Prostate gland (tissue), 2 donors: ENCODE data around the gene SLC17A1. TPM values are rescaled to one million over a fixed set of nuclear protein-coding genes. Genes with fewer than 3 reads are reported as not detected.

Experiments
- DNase-seq: peaks from one replicate; pipeline ENCODE4 v3.0.0-alpha.2; 2019; ENCODE audit warnings: low spot score
- H3K27ac ChIP-seq, 2 donors: fragments of 200-600 bp; sonication (generic); 2 replicates each; pipeline ENCODE4 v1.5.1; 2017 to 2019
- H3K27me3 ChIP-seq: fragments of 200-600 bp; sonication (generic); replicated peaks from 2 replicates; pipeline ENCODE4 v1.5.1; 2019; ENCODE audit not compliant: insufficient read depth
- H3K36me3 ChIP-seq, 2 donors: fragments of 200-600 bp; sonication (generic); 1 replicate in 1 of 2; 2 replicates in 1 of 2; pipeline versions ENCODE4 v1.5.1 to v1.8.1; 2017 to 2019
- H3K4me1 ChIP-seq: fragments of 200-600 bp; sonication (generic); replicated peaks from 2 replicates; pipeline ENCODE4 v1.5.1; 2019
- H3K4me3 ChIP-seq, 2 donors: fragments of 200-600 bp; sonication (generic); 2 replicates each; pipeline ENCODE4 v1.5.1; 2017 to 2019
- H3K9me3 ChIP-seq: fragments of 200-600 bp; sonication (generic); 2 replicates; pipeline ENCODE4 v1.5.1; 2017
- POLR2A ChIP-seq: fragments of 450-650 bp; IDR thresholded peaks from one replicate; pipeline ENCODE4 v1.6.1; 2016; ENCODE audit warnings: antibody characterized with exemption, mild to moderate bottlenecking
- POLR2AphosphoS5 ChIP-seq: sonication (generic); formaldehyde crosslinking; IDR thresholded peaks from one replicate; pipeline ENCODE4 v1.6.1; 2017; ENCODE audit warnings: antibody characterized with exemption
- WGBS: methylation state at CpG from one replicate; pipeline ENCODE4 v1.1.5; 2018; 5-methylcytosine and 5-hydroxymethylcytosine counted together
- intact Hi-C: fragments of 100-400 bp; cut with DNase I; formaldehyde crosslinking; loops from one replicate; pipeline ENCODE4 v1.14.2; 2022
- total RNA-seq, 2 donors: library from RNA; depleted of rRNA; stranded (reverse); fragments of >200 nt; gene quantifications; one replicate each; pipeline ENCODE4 v1.1.0, GENCODE V29; 2016
- TF ChIP-seq, protein P1 (sequence below), 4 experiments: fragments of 200-600 bp in 2 of 4; fragments of 450-650 bp in 2 of 4; sonication (generic) in 2 of 4; IDR thresholded peaks; 1 replicate in 3 of 4; 2 replicates in 1 of 4; pipeline ENCODE4 v1.5.1; 2016 to 2019; ENCODE audit warnings: antibody characterized with exemption in 4 of 4, mild to moderate bottlenecking in 2 of 4, moderate library complexity in 2 of 4

Gene SLC17A1
- total RNA-seq, 2 donors from 2014 or later: 0.51 TPM; not detected in 1

DNA sequence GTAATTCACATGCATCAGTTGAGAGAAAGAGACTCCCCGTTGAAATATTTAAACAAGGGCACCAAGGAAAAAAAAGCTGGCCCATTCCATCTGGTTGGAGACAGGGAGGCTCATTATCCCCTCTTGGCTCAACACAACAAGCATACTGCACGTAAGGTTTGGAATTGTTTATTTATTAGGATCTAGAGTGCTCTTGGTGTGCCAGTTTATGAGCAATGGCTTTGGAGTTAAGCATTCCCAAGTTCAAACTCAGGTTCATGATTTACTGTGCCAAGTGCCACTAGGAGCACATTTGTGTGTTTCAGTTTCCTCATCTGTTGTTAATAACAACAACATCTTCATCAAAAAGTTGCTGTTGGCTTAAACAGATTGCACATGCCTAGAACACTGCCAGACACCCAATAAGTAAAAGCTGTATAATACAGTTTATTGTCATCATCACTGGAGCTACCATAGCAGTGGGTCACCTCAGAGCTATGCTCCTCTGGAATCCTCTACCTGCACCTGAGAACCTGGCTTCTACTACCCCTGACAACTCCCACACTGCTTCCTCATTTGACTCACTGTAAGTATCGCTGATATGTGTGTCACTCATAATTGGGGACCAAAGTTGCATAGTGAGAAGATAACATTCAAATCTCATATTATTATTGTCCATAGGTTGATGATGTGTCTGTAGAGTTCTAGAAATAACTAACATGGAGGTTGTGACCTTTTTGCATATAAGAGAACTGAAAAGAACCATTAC is 36.8 kb upstream of the SLC17A1 start:
- 68% methylated on average over 3 of the region's 3 CpGs for WGBS
- TF ChIP-seq, protein P1, sequence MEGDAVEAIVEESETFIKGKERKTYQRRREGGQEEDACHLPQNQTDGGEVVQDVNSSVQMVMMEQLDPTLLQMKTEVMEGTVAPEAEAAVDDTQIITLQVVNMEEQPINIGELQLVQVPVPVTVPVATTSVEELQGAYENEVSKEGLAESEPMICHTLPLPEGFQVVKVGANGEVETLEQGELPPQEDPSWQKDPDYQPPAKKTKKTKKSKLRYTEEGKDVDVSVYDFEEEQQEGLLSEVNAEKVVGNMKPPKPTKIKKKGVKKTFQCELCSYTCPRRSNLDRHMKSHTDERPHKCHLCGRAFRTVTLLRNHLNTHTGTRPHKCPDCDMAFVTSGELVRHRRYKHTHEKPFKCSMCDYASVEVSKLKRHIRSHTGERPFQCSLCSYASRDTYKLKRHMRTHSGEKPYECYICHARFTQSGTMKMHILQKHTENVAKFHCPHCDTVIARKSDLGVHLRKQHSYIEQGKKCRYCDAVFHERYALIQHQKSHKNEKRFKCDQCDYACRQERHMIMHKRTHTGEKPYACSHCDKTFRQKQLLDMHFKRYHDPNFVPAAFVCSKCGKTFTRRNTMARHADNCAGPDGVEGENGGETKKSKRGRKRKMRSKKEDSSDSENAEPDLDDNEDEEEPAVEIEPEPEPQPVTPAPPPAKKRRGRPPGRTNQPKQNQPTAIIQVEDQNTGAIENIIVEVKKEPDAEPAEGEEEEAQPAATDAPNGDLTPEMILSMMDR (IDR thresholded peaks at IDR 0.05): no peak
- TF ChIP-seq POLR2A (no peak), POLR2AphosphoS5 (no peak)

DNA sequence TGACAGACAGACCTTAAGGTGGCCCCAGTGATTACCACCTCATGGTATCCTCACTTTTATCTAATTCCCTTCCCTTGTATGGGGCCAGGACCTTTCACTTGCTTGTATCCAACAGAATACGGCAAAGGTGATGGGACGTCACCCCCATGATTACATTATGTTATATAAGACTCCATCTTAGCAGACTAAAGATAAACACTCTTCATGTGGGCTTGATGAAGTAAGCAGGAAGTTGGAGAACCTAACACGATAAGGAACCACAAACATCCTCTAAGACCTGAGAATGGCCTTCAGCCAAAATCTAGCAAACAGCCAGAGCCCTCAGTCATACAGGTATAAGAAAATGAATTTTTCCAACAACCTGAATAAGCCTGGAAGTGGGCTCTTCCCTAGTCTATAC is 34.2 kb upstream of the SLC17A1 start:
- no peak overlapping the region for H3K27ac ChIP-seq
- H3K4me1 ChIP-seq: no peaks in the 10 kb centered on the region
- no peak for DNase-seq
- no peaks in the 10 kb centered on the region for H3K36me3 ChIP-seq
- H3K27me3 ChIP-seq: no peaks in the 10 kb centered on the region
- 88% methylated on average over 3 of the region's 3 CpGs for WGBS
- intact Hi-C loops: no loop called here
- H3K4me3 ChIP-seq: no peak overlapping the region
- TF ChIP-seq, protein P1 (IDR thresholded peaks at IDR 0.05): no peak
- TF ChIP-seq POLR2AphosphoS5 (no peak), POLR2A (no peak)
- no peaks in the 10 kb centered on the region for H3K9me3 ChIP-seq

More for the DNA sequence above, 36.8 kb upstream of the SLC17A1 start:
- no peaks in the 10 kb centered on the region for H3K9me3 ChIP-seq
- no peaks in the 10 kb centered on the region for H3K27me3 ChIP-seq
- no peak for DNase-seq
- H3K4me1 ChIP-seq: no peaks in the 10 kb centered on the region
- H3K4me3 ChIP-seq: no peak overlapping the region
- H3K36me3 ChIP-seq: no peaks in the 10 kb centered on the region
- intact Hi-C loops: no loop called here
- H3K27ac ChIP-seq: no peak overlapping the region

DNA sequence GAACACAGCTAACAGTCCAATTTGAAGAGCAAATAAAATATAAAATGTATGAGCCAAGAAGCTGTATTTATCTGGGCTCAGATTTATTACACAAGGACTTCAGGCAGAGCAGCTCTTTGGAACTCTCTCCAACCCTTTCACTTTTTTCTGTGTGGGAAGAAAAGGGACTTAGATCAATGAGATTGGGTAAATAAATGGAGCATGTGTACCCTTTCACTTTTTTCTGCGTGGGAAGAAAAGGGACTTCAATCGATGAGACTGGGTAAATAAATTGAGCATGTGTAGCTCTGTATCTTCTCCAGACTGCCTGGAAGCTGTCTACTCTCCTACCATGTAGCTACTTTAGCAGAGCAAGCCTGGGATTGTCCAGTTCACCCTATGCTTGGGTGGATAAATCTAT is 31.5 kb upstream of the SLC17A1 start:
- H3K4me3 ChIP-seq: no peak overlapping the region
- H3K27me3 ChIP-seq: no peaks in the 10 kb centered on the region
- 21% methylated on average over 2 of the region's 2 CpGs for WGBS
- H3K36me3 ChIP-seq: no peaks in the 10 kb centered on the region
- DNase-seq: peak; percentile 6
- TF ChIP-seq, protein P1 (IDR thresholded peaks at IDR 0.05): no peak
- TF ChIP-seq POLR2AphosphoS5: peak; percentile 54
- intact Hi-C loops: no loop called here
- no peaks in the 10 kb centered on the region for H3K4me1 ChIP-seq
- no peak overlapping the region for H3K27ac ChIP-seq
- no peaks in the 10 kb centered on the region for H3K9me3 ChIP-seq

DNA sequence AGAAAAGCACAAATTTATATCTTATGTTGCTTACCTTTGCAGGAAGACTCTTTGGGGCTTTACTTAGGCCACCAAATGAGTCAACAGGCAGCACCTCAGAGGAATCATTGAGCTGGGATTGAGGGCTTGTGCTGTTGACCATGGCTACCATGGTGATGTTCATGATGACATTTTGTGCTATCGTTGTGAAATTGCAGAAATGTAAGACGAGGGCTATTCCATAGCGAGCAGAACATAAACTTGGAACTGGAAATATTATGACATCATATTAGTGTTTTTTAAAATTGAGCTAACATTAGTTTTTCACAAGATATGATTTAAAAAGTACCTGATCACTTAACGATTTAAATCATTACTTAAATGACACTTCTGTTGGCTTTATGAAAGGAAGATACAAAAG is 30.3 kb upstream of the SLC17A1 start:
- Histone ChIP-seq H3K4me3 (no peak overlapping the region), H3K9me3 (no peaks in the 10 kb centered on the region), H3K27ac (no peak overlapping the region), H3K27me3 (no peaks in the 10 kb centered on the region), H3K36me3 (no peaks in the 10 kb centered on the region), H3K4me1 (no peaks in the 10 kb centered on the region)
- intact Hi-C loops: no loop called here
- TF ChIP-seq POLR2A: no peak
- TF ChIP-seq, protein P1 (IDR thresholded peaks at IDR 0.05): no peak
- no peak for TF ChIP-seq POLR2AphosphoS5
- WGBS: 95% methylated on average over 4 of the region's 4 CpGs
- no peak for DNase-seq

DNA sequence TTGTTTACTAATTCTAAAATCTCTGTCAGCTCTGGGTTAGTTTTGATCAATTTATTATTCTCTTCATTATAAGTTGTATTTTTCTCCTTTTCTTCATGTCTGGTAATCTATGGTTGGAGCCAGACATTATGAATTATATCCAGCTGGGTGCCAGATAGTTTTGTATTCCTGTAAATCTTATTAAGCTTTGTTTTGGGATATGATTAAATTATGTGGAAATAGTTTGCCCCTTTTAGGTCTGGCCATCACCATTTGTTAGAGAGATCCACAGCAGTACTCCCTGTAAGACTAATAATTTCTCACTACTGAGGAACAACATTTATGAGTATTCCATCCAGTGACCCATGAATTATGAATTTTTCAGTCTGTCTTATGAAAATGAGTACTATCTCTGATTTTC is 20.9 kb upstream of the SLC17A1 start:
- Histone ChIP-seq H3K4me1 (no peaks in the 10 kb centered on the region), H3K9me3 (no peaks in the 10 kb centered on the region), H3K36me3 (no peaks in the 10 kb centered on the region), H3K27me3 (no peaks in the 10 kb centered on the region), H3K27ac (no peak overlapping the region), H3K4me3 (no peak overlapping the region)
- no peak for DNase-seq
- TF ChIP-seq POLR2A (no peak), POLR2AphosphoS5 (no peak)
- TF ChIP-seq, protein P1 (IDR thresholded peaks at IDR 0.05): no peak
- intact Hi-C loops: no loop called here
